Measurements from ENCODE around the gene ATXN7L1. TPM values are rescaled to one million over a fixed set of nuclear protein-coding genes. Genes with fewer than 3 reads are reported as not detected.

ATXN7L1 gene
- total and polyA plus RNA-seq, 2 of the 13 experiments (the other 11 are each of a cell fraction or from before 2014, with no cell fraction given), result 4.1 to 7.8 TPM

DNA sequence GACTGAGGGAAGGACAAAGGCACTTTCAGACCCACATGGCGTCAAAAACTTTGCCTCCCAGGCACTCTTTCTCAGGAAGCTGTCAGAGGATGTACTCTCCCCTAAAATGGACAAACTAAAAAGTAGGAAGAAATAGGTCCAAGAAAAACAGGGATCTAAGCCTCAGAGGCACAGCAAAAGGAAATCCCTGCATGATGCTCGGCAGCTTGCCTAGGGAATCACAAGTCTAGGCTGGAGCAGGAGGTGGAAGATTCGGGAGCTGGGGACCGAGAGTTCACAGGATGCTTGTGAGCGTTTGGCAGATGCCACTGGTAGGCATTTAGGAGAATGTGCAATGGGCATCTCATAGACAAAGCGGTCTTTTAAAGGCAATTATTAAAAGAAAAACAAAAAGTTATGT, 60.8 kb downstream of the ATXN7L1 start:
- Histone ChIP-seq H3K27me3 (ENCODE audit: control insufficient read depth in 1 of 2, insufficient read depth in 2 of 2, low read length in 2 of 2) (no peaks in the 10 kb centered on the region), H3K4me1 (ENCODE audit: insufficient read depth, low read length) (peaks cover 21% of the 10 kb centered on the region), H3K4me2 (ENCODE audit: low read depth, low read length) (no peak overlapping the region), H3K36me3 (replicated peaks in 1 of 2; ENCODE audit: control insufficient read depth in 1 of 2, insufficient read depth in 2 of 2, low read length in 2 of 2) (no peaks in the 10 kb centered on the region), H3K27ac (ENCODE audit: extremely low read length, insufficient read depth, low read length) (no peak overlapping the region), H3K4me3 (replicated peaks in 1 of 3; ENCODE audit: insufficient read depth in 1 of 3, low read depth in 2 of 3, low read length in 3 of 3) (no peak overlapping the region), H4K20me1 (ENCODE audit: insufficient read depth, low read length) (no peaks in the 10 kb centered on the region), H2AFZ (ENCODE audit: low read length) (no peak overlapping the region), H3K9ac (ENCODE audit: insufficient read depth, low read depth, low read length) (no peak overlapping the region), H3K9me3 (ENCODE audit: low read length) (no peaks in the 10 kb centered on the region), H3K79me2 (ENCODE audit: insufficient read depth, low read length) (no peaks in the 10 kb centered on the region)
- intact Hi-C loops (cut with micrococcal nuclease; ENCODE audit: unreplicated experiment) (no loop called here), in situ Hi-C loops (cut with HindIII; ENCODE audit: extremely low pct_ligation_motif_present, low pct_unique_long_range_greater_than_20kb) (no loop called here)
- ChIA-PET CTCF (ENCODE audit: low intra/inter-chr PET ratio, low total read pairs) (no interaction called here), POLR2A (no interaction called here)
- FAIRE-seq (no peak), DNase-seq (ENCODE audit: low spot score) (no peak), ATAC-seq (no peak)
- TF ChIP-seq HES4 (CRISPR knock-in tag; IDR thresholded peaks at IDR 0.05; ENCODE audit: borderline replicate concordance) (no peak), ZNF335 (CRISPR knock-in tag; IDR thresholded peaks at IDR 0.05) (no peak), ZNF383 (CRISPR knock-in tag; IDR thresholded peaks at IDR 0.05; ENCODE audit: borderline replicate concordance) (no peak), KDM1A (CRISPR knock-in tag; IDR thresholded peaks at IDR 0.05) (no peak), ZNF883 (CRISPR knock-in tag; IDR thresholded peaks at IDR 0.05; ENCODE audit: not compliant biosample characterization) (no peak)
- TF ChIP-seq, protein P1, sequence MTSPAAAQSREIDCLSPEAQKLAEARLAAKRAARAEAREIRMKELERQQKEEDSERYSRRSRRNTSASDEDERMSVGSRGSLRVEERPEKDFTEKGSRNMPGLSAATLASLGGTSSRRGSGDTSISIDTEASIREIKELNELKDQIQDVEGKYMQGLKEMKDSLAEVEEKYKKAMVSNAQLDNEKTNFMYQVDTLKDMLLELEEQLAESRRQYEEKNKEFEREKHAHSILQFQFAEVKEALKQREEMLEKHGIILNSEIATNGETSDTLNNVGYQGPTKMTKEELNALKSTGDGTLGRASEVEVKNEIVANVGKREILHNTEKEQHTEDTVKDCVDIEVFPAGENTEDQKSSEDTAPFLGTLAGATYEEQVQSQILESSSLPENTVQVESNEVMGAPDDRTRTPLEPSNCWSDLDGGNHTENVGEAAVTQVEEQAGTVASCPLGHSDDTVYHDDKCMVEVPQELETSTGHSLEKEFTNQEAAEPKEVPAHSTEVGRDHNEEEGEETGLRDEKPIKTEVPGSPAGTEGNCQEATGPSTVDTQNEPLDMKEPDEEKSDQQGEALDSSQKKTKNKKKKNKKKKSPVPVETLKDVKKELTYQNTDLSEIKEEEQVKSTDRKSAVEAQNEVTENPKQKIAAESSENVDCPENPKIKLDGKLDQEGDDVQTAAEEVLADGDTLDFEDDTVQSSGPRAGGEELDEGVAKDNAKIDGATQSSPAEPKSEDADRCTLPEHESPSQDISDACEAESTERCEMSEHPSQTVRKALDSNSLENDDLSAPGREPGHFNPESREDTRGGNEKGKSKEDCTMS (CRISPR knock-in tag; conservative IDR thresholded peaks at IDR 0.05), result no peak
- TF ChIP-seq, protein P2, sequence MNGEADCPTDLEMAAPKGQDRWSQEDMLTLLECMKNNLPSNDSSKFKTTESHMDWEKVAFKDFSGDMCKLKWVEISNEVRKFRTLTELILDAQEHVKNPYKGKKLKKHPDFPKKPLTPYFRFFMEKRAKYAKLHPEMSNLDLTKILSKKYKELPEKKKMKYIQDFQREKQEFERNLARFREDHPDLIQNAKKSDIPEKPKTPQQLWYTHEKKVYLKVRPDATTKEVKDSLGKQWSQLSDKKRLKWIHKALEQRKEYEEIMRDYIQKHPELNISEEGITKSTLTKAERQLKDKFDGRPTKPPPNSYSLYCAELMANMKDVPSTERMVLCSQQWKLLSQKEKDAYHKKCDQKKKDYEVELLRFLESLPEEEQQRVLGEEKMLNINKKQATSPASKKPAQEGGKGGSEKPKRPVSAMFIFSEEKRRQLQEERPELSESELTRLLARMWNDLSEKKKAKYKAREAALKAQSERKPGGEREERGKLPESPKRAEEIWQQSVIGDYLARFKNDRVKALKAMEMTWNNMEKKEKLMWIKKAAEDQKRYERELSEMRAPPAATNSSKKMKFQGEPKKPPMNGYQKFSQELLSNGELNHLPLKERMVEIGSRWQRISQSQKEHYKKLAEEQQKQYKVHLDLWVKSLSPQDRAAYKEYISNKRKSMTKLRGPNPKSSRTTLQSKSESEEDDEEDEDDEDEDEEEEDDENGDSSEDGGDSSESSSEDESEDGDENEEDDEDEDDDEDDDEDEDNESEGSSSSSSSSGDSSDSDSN (CRISPR knock-in tag; IDR thresholded peaks at IDR 0.05), result no peak
- TF ChIP-seq, protein P3, sequence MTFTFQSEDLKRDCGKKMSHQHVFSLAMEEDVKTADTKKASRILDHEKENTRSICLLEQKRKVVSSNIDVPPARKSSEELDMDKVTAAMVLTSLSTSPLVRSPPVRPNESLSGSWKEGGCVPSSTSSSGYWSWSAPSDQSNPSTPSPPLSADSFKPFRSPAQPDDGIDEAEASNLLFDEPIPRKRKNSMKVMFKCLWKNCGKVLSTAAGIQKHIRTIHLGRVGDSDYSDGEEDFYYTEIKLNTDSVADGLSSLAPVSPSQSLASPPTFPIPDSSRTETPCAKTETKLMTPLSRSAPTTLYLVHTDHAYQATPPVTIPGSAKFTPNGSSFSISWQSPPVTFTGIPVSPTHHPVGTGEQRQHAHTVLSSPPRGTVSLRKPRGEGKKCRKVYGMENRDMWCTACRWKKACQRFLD (CRISPR knock-in tag; IDR thresholded peaks at IDR 0.05; ENCODE audit: borderline replicate concordance), result no peak
- WGBS (ENCODE audit: low lambda C conversion rate), result 95% methylated on average over 6 of the region's 6 CpGs
- no TSS peak for BruUV-seq (replicated peaks)
